Natural killer cell (primary cell): ENCODE data around the gene EEPD1. TPM values are rescaled to one million over a fixed set of nuclear protein-coding genes. Genes with fewer than 3 reads are reported as not detected.

Experiments used
- ATAC-seq, 3 donors: fragments of 150-1000 bp in 2 of 3; fragments of 200-7000 bp in 1 of 3; cut with Tn5 transposase; 1 replicate in 1 of 3; 2 replicates in 2 of 3; pipeline ENCODE4 v1.10.0; 2021; ENCODE audit warnings: mild to moderate bottlenecking in 2 of 3, moderate library complexity in 2 of 3
- DNase-seq, 2 donors: peaks; one replicate each; pipeline versions ENCODE4 v3.0.0 to v3.0.0-alpha.2; 2013 to 2021; ENCODE audit warnings: mixed read lengths in 1 of 2
- H3K27ac ChIP-seq: one replicate; pipeline ENCODE4 v1.5.1; 2013; ENCODE audit warnings: mild to moderate bottlenecking, low read length
- H3K27me3 ChIP-seq: one replicate; pipeline ENCODE4 v1.6.1; 2013; ENCODE audit warnings: low read length; ENCODE audit not compliant: control insufficient read depth, insufficient read depth
- H3K36me3 ChIP-seq: one replicate; pipeline ENCODE4 v1.6.1; 2013; ENCODE audit warnings: low read length; ENCODE audit not compliant: control insufficient read depth, insufficient read depth
- H3K4me1 ChIP-seq: one replicate; pipeline ENCODE4 v1.6.1; 2013; ENCODE audit warnings: low read length; ENCODE audit not compliant: control insufficient read depth, insufficient read depth
- H3K4me3 ChIP-seq: one replicate; pipeline ENCODE4 v1.5.1; 2013; ENCODE audit warnings: low read length
- H3K9me3 ChIP-seq: one replicate; pipeline ENCODE4 v1.6.1; 2013; ENCODE audit warnings: low read length; ENCODE audit not compliant: control insufficient read depth, insufficient read depth
- H3K27ac Mint-ChIP-seq, 2 donors: one replicate each; pipeline ENCODE4 v1.8.0; 2022; ENCODE audit warnings: mild to moderate bottlenecking in 2 of 2, mixed read lengths in 2 of 2, moderate library complexity in 1 of 2
- H3K27me3 Mint-ChIP-seq, 2 donors: one replicate each; pipeline ENCODE4 v1.8.0; 2022; ENCODE audit warnings: low read depth in 2 of 2, mixed read lengths in 2 of 2
- H3K36me3 Mint-ChIP-seq: one replicate; pipeline ENCODE4 v1.8.0; 2022; ENCODE audit warnings: mixed read lengths
- H3K4me1 Mint-ChIP-seq, 2 donors: one replicate each; pipeline ENCODE4 v1.8.0; 2022; ENCODE audit warnings: mixed read lengths in 2 of 2
- H3K4me3 Mint-ChIP-seq: one replicate; pipeline ENCODE4 v1.8.0; 2022; ENCODE audit warnings: mild to moderate bottlenecking, moderate library complexity, mixed read lengths
- H3K9me3 Mint-ChIP-seq, 2 donors: one replicate each; pipeline ENCODE4 v1.8.0; 2022; ENCODE audit warnings: mixed read lengths in 2 of 2
- CTCF ChIP-seq: fragments of 200-600 bp; IDR thresholded peaks from one replicate; pipeline ENCODE4 v1.8.0; 2022; ENCODE audit warnings: antibody characterized with exemption
- WGBS: methylation state at CpG from one replicate; pipeline ENCODE4 v1.1.7; 2013; ENCODE audit warnings: missing lambda C conversion rate; ENCODE audit not compliant: insufficient coverage; 5-methylcytosine and 5-hydroxymethylcytosine counted together
- intact Hi-C: fragments of 100-400 bp; cut with micrococcal nuclease; formaldehyde crosslinking; loops from one replicate; pipeline ENCODE4 v1.14.2; 2022
- total RNA-seq, 4 donors: library from RNA; stranded (reverse); fragments of 120-200 nt in 1 of 4; gene quantifications; one replicate each; pipeline versions ENCODE4 v1.2.3 to v1.2.4, GENCODE V29; 2013 to 2022

The EEPD1 gene
- total RNA-seq, 3 donors from 2014 or later (not counting 1 experiment from before 2014, with no cell fraction given) = 0.45 to 4.9 (median 1.4) TPM

DNA sequence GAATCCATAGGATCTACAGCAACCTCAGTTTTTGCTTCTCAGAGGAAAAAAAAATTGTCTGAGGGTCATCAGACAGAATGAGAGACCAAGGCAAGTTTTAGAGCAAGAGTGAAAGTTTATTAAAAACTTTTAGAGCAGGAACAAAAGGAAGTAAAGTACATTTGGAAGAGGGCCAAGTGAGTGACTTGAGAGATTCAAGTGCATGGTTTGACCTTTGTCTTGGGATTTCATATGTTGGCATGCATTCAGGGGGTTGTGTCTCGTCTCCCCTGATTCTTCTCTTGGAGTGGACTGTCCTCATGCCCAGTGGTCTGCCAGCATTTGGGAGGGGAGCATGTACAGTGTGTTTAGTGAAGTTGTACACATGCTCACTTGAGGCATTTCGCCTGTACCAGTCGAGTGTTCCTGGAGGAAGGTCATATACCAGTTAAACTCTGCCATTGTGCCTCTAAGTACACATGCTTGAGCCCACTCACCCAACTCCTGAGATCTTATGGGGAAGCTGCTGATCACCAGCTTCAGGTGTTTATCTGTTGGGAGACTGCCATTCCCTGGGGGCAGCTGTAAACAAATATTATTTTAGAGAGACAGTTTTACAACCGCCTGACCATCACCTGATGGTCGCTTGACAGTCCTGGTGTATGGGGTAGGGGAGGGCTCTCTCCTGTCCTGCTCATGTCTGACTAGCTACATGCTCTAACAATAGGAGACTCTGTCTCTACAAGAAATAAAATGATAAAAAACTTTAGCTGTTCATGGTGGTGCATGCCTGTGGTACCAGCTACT, 109.4 kb downstream of the EEPD1 start:
- DNase-seq = no peak
- H3K36me3 ChIP-seq = no peaks in the 10 kb centered on the region
- Mint-ChIP-seq H3K4me1 (no peaks in the 10 kb centered on the region), H3K27me3 (peaks cover 0 to 6% of the 10 kb centered on the region in 2 donors), H3K9me3 (peaks cover 0 to under 1% of the 10 kb centered on the region in 2 donors), H3K27ac (no peak overlapping the region), H3K36me3 (no peaks in the 10 kb centered on the region), H3K4me3 (no peak overlapping the region)
- no peak for TF ChIP-seq CTCF
- ATAC-seq = no peak
- no peaks in the 10 kb centered on the region for H3K9me3 ChIP-seq
- WGBS = 90% methylated on average over 5 of the region's 5 CpGs
- no peaks in the 10 kb centered on the region for H3K27me3 ChIP-seq
- no peak overlapping the region for H3K4me3 ChIP-seq
- intact Hi-C loops = no loop called here
- peaks cover 17% of the 10 kb centered on the region for H3K4me1 ChIP-seq
- H3K27ac ChIP-seq = no peak overlapping the region

GRCh38 chr7:36263095-36263484, 110.0 kb downstream of the EEPD1 start:
- H3K27ac Mint-ChIP-seq = no peak overlapping the region

DNA sequence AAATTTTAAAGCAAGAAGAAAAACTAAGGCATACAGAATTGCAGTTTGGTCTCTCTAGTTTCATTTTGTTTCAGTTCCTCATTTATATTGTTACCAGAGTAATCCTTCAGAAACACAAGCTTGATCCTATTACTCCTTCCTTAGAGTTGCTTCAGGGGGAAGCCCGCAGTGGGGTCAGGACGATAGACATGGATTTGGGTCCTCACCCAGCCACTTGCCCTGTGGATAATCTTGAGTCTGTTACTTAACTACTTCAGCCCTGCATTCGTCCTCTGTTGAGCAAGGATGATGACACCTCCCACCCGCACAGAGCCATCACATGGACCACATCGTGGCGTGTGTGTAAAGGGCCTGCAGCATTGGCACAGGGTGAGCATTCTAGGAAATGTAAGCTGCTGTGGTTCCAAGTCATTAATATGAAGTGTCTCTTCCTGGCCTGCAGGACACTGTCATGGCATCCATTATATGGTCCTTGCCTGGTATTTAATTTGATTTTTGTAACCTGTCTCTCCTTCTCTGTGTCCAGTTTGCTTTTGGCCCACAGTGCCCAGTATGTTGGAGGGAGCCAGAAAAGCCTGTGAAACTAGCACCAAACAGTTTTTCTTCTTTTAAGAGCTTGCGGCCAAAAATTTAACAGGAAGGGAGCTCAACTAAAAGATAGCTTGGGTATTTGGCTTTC, 111.2 kb downstream of the EEPD1 start:
- no peak overlapping the region for H3K27ac ChIP-seq
- H3K4me1 ChIP-seq = peaks cover 17% of the 10 kb centered on the region
- Mint-ChIP-seq H3K4me1 (no peaks in the 10 kb centered on the region), H3K36me3 (no peaks in the 10 kb centered on the region), H3K9me3 (no peaks in the 10 kb centered on the region), H3K4me3 (no peak overlapping the region), H3K27ac (no peak overlapping the region), H3K27me3 (peaks cover 0 to 6% of the 10 kb centered on the region in 2 donors)
- H3K9me3 ChIP-seq = no peaks in the 10 kb centered on the region
- TF ChIP-seq CTCF = no peak
- ATAC-seq (peak in 1 of 3 donors; percentile 62), DNase-seq (no peak)
- WGBS = 55% methylated on average over 7 of the region's 7 CpGs
- intact Hi-C loops = no loop called here
- H3K4me3 ChIP-seq = no peak overlapping the region
- no peaks in the 10 kb centered on the region for H3K36me3 ChIP-seq
- H3K27me3 ChIP-seq = no peaks in the 10 kb centered on the region

More at GRCh38 chr7:36263095-36263484, 110.0 kb downstream of the EEPD1 start:
- no peak for ATAC-seq
- no peaks in the 10 kb centered on the region for H3K9me3 ChIP-seq
- DNase-seq = no peak
- Mint-ChIP-seq H3K4me3 (no peak overlapping the region), H3K4me1 (no peaks in the 10 kb centered on the region), H3K27me3 (peaks cover 0 to 6% of the 10 kb centered on the region in 2 donors), H3K9me3 (no peaks in the 10 kb centered on the region), H3K36me3 (no peaks in the 10 kb centered on the region)
- peaks cover 17% of the 10 kb centered on the region for H3K4me1 ChIP-seq
- H3K27ac ChIP-seq = no peak overlapping the region
- WGBS = 92% methylated on average over 5 of the region's 5 CpGs
- H3K36me3 ChIP-seq = no peaks in the 10 kb centered on the region
- H3K4me3 ChIP-seq = no peak overlapping the region
- no peaks in the 10 kb centered on the region for H3K27me3 ChIP-seq
- TF ChIP-seq CTCF = no peak
- intact Hi-C loops = no loop called here
